H9 (cell line): ENCODE data around the gene PGLYRP4. TPM values are rescaled to one million over a fixed set of nuclear protein-coding genes. Genes with fewer than 3 reads are reported as not detected.

Source experiments
- DNase-seq: peaks from one replicate; pipeline ENCODE4 v3.0.0-alpha.2; 2017
- H2AFZ ChIP-seq: one replicate; pipeline ENCODE4 v1.6.1; 2013; ENCODE audit warnings: mild to moderate bottlenecking, low read length, control low read depth, moderate library complexity
- H2AK5ac ChIP-seq: 2 replicates; pipeline ENCODE4 v1.6.1; 2013; ENCODE audit warnings: low read length, control low read depth, mixed read lengths; ENCODE audit not compliant: insufficient read length
- H2BK120ac ChIP-seq: one replicate; pipeline ENCODE4 v1.6.1; 2013; ENCODE audit warnings: low read depth, mild to moderate bottlenecking, low read length, control low read depth, inconsistent platforms; ENCODE audit not compliant: poor library complexity, severe bottlenecking
- H2BK12ac ChIP-seq: 2 replicates; pipeline ENCODE4 v1.6.1; 2013; ENCODE audit warnings: low read length, control low read depth, mixed read lengths, low read depth; ENCODE audit not compliant: insufficient read length
- H2BK15ac ChIP-seq: 2 replicates; pipeline ENCODE4 v1.6.1; 2013; ENCODE audit warnings: low read depth, low read length, control low read depth
- H2BK20ac ChIP-seq: one replicate; pipeline ENCODE4 v1.6.1; 2013; ENCODE audit warnings: low read depth, mild to moderate bottlenecking, low read length, control low read depth, inconsistent platforms; ENCODE audit not compliant: poor library complexity, severe bottlenecking
- H2BK5ac ChIP-seq: 2 replicates; pipeline ENCODE4 v1.6.1; 2013; ENCODE audit warnings: low read length, control low read depth, mixed read lengths; ENCODE audit not compliant: insufficient read length
- H3K14ac ChIP-seq: 2 replicates; pipeline ENCODE4 v1.6.1; 2013; ENCODE audit warnings: low read length, control low read depth; ENCODE audit not compliant: insufficient read depth
- H3K18ac ChIP-seq: 2 replicates; pipeline ENCODE4 v1.6.1; 2013; ENCODE audit warnings: low read depth, mild to moderate bottlenecking, mixed read lengths, low read length, control low read depth; ENCODE audit not compliant: insufficient read length
- H3K23ac ChIP-seq: 2 replicates; pipeline ENCODE4 v1.6.1; 2013; ENCODE audit warnings: low read length, control low read depth, mixed read lengths, low read depth; ENCODE audit not compliant: insufficient read length
- H3K23me2 ChIP-seq: 2 replicates; pipeline ENCODE4 v1.6.1; 2013; ENCODE audit warnings: low read depth, mild to moderate bottlenecking, mixed read lengths, low read length, control low read depth; ENCODE audit not compliant: insufficient read length, poor library complexity, severe bottlenecking
- H3K27ac ChIP-seq: 2 replicates; pipeline ENCODE4 v1.5.1; 2013; ENCODE audit warnings: low read length, control low read depth, mixed read lengths, low read depth; ENCODE audit not compliant: insufficient read length
- H3K27me3 ChIP-seq: 2 replicates; pipeline ENCODE4 v1.6.1; 2013; ENCODE audit warnings: low read length, control low read depth, inconsistent platforms; ENCODE audit not compliant: insufficient read depth
- H3K4ac ChIP-seq: 2 replicates; pipeline ENCODE4 v1.6.1; 2013; ENCODE audit warnings: low read depth, mild to moderate bottlenecking, control low read depth, inconsistent platforms, low read length, moderate library complexity
- H3K4me1 ChIP-seq: 2 replicates; pipeline ENCODE4 v1.6.1; 2013; ENCODE audit warnings: low read length, control low read depth, inconsistent platforms; ENCODE audit not compliant: insufficient read depth
- H3K4me2 ChIP-seq: 2 replicates; pipeline ENCODE4 v1.6.1; 2013; ENCODE audit warnings: low read length, control low read depth, mixed read lengths; ENCODE audit not compliant: insufficient read length, insufficient read depth
- H3K56ac ChIP-seq: 2 replicates; pipeline ENCODE4 v1.6.1; 2013; ENCODE audit warnings: low read depth, mild to moderate bottlenecking, mixed read lengths, low read length, control low read depth; ENCODE audit not compliant: insufficient read length
- H3K79me1 ChIP-seq: 2 replicates; pipeline ENCODE4 v1.6.1; 2013; ENCODE audit warnings: low read depth, mild to moderate bottlenecking, moderate library complexity, low read length, control low read depth, inconsistent platforms; ENCODE audit not compliant: insufficient read depth, poor library complexity, severe bottlenecking
- H3K79me2 ChIP-seq: 2 replicates; pipeline ENCODE4 v1.6.1; 2013; ENCODE audit warnings: low read length, control low read depth, inconsistent platforms; ENCODE audit not compliant: insufficient read depth
- H3K9ac ChIP-seq: 2 replicates; pipeline ENCODE4 v1.6.1; 2013; ENCODE audit warnings: low read length, control low read depth, mixed read lengths; ENCODE audit not compliant: insufficient read length; ENCODE audit errors: extremely low read depth
- H3K9me3 ChIP-seq: one replicate; pipeline ENCODE4 v1.6.1; 2013; ENCODE audit warnings: low read depth, low read length, inconsistent platforms; ENCODE audit not compliant: control insufficient read depth
- H3T11ph ChIP-seq: one replicate; pipeline ENCODE4 v1.6.1; 2013; ENCODE audit warnings: mild to moderate bottlenecking, low read length, control low read depth, inconsistent platforms
- H4K20me1 ChIP-seq: one replicate; pipeline ENCODE4 v1.6.1; 2013; ENCODE audit not compliant: control insufficient read depth, insufficient read length, insufficient read depth
- H4K5ac ChIP-seq: 2 replicates; pipeline ENCODE4 v1.6.1; 2013; ENCODE audit warnings: low read depth, mild to moderate bottlenecking, mixed read lengths, low read length, control low read depth; ENCODE audit not compliant: insufficient read length
- H4K8ac ChIP-seq: replicated peaks from 2 replicates; pipeline ENCODE4 v1.6.1; 2013; ENCODE audit warnings: low read length, control low read depth, mixed read lengths, low read depth; ENCODE audit not compliant: insufficient read length
- H4K91ac ChIP-seq: 2 replicates; pipeline ENCODE4 v1.6.1; 2013; ENCODE audit warnings: low read depth, mild to moderate bottlenecking, moderate library complexity, mixed read lengths, low read length, control low read depth; ENCODE audit not compliant: insufficient read length
- H3K27ac Mint-ChIP-seq, 3 experiments: 2 replicates in 2 of 3; 3 replicates in 1 of 3; pipeline ENCODE4 v1.8.0; 2020 to 2021; ENCODE audit warnings: mixed read lengths in 3 of 3, mild to moderate bottlenecking in 1 of 3, moderate library complexity in 1 of 3
- H3K27me3 Mint-ChIP-seq: 2 replicates; pipeline ENCODE4 v1.8.0; 2021; ENCODE audit warnings: low read depth, mild to moderate bottlenecking, moderate library complexity, mixed read lengths
- H3K36me3 Mint-ChIP-seq, 3 experiments: 2 replicates in 2 of 3; 3 replicates in 1 of 3; pipeline ENCODE4 v1.8.0; 2020 to 2021; ENCODE audit warnings: low read depth in 3 of 3, mixed read lengths in 3 of 3; ENCODE audit not compliant: insufficient read depth in 1 of 3
- H3K4me1 Mint-ChIP-seq, 2 experiments: 2 replicates each; pipeline ENCODE4 v1.8.0; 2020; ENCODE audit warnings: mixed read lengths in 2 of 2
- H3K4me3 Mint-ChIP-seq, 2 experiments: 2 replicates in 1 of 2; 3 replicates in 1 of 2; pipeline ENCODE4 v1.8.0; 2020 to 2021; ENCODE audit warnings: mild to moderate bottlenecking in 2 of 2, mixed read lengths in 2 of 2, moderate library complexity in 1 of 2
- H3K9me3 Mint-ChIP-seq, 2 experiments: 2 replicates in 1 of 2; 3 replicates in 1 of 2; pipeline ENCODE4 v1.8.0; 2020; ENCODE audit warnings: mild to moderate bottlenecking in 2 of 2, mixed read lengths in 2 of 2, moderate library complexity in 1 of 2
- WGBS: extraction: QIAGEN DNeasy Blood & Tissue Kit; methylation state at CpG from one replicate; pipeline ENCODE4 v1.1.7; 2013; ENCODE audit warnings: missing lambda C conversion rate, low lambda C conversion rate, mixed read lengths; ENCODE audit not compliant: insufficient read length; ENCODE audit errors: extremely low coverage; 5-methylcytosine and 5-hydroxymethylcytosine counted together
- total RNA-seq: library from RNA; stranded (reverse); gene quantifications from 2 replicates; pipeline ENCODE4 v1.2.1, GENCODE V29; 2021
- TF ChIP-seq, protein P1 (sequence below): fragments of 200-600 bp; sonication (generic); conservative IDR thresholded peaks from 3 replicates; pipeline ENCODE4 v1.8.0; 2021; ENCODE audit warnings: antibody characterized with exemption, mild to moderate bottlenecking

Gene PGLYRP4
- total RNA-seq, 1 experiment from 2014 or later = not detected

DNA sequence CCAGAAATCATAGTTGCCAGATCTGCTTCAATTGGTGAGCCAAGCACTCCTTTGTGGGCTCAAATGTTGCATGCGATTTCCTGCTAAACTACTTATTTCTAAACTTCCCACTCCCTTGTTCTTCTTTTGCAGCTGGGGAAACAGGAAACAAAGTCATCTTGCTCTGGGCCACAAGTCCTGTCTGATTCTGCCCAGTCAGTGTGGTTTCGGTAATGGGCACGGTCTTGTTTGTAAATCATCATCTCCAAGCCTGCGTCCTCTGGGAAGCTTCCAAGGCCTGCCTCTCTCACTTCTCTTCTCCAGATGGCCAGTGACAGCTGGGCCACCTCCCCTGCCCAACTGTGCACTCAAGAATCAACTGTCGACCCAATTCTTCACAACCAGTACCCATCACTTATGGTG, 37.9 kb upstream of the PGLYRP4 start:
- H4K5ac ChIP-seq = no peak overlapping the region
- no peak overlapping the region for H2BK120ac ChIP-seq
- H3K27ac ChIP-seq = no peak overlapping the region
- H4K8ac ChIP-seq = no peak overlapping the region
- H3T11ph ChIP-seq = no peak overlapping the region
- H3K36me3 Mint-ChIP-seq = no peaks in the 10 kb centered on the region
- no peak overlapping the region for H3K23ac ChIP-seq
- H3K79me1 ChIP-seq = no peaks in the 10 kb centered on the region
- no peak overlapping the region for H3K9ac ChIP-seq
- WGBS = no CpG with 5 or more reads among the region's 5 CpGs
- H2AFZ ChIP-seq = no peak overlapping the region
- TF ChIP-seq, protein P1, sequence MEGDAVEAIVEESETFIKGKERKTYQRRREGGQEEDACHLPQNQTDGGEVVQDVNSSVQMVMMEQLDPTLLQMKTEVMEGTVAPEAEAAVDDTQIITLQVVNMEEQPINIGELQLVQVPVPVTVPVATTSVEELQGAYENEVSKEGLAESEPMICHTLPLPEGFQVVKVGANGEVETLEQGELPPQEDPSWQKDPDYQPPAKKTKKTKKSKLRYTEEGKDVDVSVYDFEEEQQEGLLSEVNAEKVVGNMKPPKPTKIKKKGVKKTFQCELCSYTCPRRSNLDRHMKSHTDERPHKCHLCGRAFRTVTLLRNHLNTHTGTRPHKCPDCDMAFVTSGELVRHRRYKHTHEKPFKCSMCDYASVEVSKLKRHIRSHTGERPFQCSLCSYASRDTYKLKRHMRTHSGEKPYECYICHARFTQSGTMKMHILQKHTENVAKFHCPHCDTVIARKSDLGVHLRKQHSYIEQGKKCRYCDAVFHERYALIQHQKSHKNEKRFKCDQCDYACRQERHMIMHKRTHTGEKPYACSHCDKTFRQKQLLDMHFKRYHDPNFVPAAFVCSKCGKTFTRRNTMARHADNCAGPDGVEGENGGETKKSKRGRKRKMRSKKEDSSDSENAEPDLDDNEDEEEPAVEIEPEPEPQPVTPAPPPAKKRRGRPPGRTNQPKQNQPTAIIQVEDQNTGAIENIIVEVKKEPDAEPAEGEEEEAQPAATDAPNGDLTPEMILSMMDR = no peak
- H3K18ac ChIP-seq = no peak overlapping the region
- no peaks in the 10 kb centered on the region for H3K4me1 Mint-ChIP-seq
- H4K20me1 ChIP-seq = no peaks in the 10 kb centered on the region
- no peak overlapping the region for H2BK15ac ChIP-seq
- no peak overlapping the region for H4K91ac ChIP-seq
- no peak overlapping the region for H3K4ac ChIP-seq
- peak overlapping the region in 1 of 3 experiments; percentile 36; a peak in 1 of 7 replicates for H3K27ac Mint-ChIP-seq
- peaks cover 16% of the 10 kb centered on the region for H3K27me3 Mint-ChIP-seq
- H3K14ac ChIP-seq = no peak overlapping the region
- H3K9me3 ChIP-seq = no peaks in the 10 kb centered on the region
- no peak overlapping the region for H2AK5ac ChIP-seq
- H2BK5ac ChIP-seq = no peak overlapping the region
- H3K23me2 ChIP-seq = no peaks in the 10 kb centered on the region
- H3K4me2 ChIP-seq = no peak overlapping the region
- H3K4me3 Mint-ChIP-seq = no peak overlapping the region
- H3K9me3 Mint-ChIP-seq = peaks cover 3 to 12% of the 10 kb centered on the region in 2 experiments; a peak in 2 of 5 replicates
- H2BK12ac ChIP-seq = no peak overlapping the region
- no peaks in the 10 kb centered on the region for H3K4me1 ChIP-seq
- H3K27me3 ChIP-seq = no peaks in the 10 kb centered on the region
- H3K56ac ChIP-seq = no peak overlapping the region
- no peak overlapping the region for H2BK20ac ChIP-seq
- DNase-seq = no peak
- no peaks in the 10 kb centered on the region for H3K79me2 ChIP-seq
